GDM1 (cell line): ENCODE results near the gene KAZALD1.

ENCODE experiments used
- DNase-seq: peaks from one replicate; lab custom pipeline; 2025; lab: John Stamatoyannopoulos, UW

The KAZALD1 gene

GRCh38 chr10:101066896-101067355 lies 5.1 kb downstream of the KAZALD1 start:
- DNase-seq = no peak

GRCh38 chr10:101067356-101068083 lies 5.7 kb downstream of the KAZALD1 start:
- DNase-seq = peak; percentile 66

- DNase-seq = no peak
These were observed 7.7 kb downstream of the KAZALD1 start for GRCh38 chr10:101069441-101069840.

- DNase-seq = no peak
These were observed 8.3 kb downstream of the KAZALD1 start for GRCh38 chr10:101070098-101070497.

- DNase-seq = peak; percentile 60
These were observed 9.6 kb downstream of the KAZALD1 start for GRCh38 chr10:101071267-101071884.

GRCh38 chr10:101071885-101072433 lies 10.2 kb downstream of the KAZALD1 start:
- no peak for DNase-seq

GRCh38 chr10:101072923-101073322 lies 11.1 kb downstream of the KAZALD1 start:
- DNase-seq = no peak

GRCh38 chr10:101073631-101074030 lies 11.8 kb downstream of the KAZALD1 start:
- no peak for DNase-seq

- no peak for DNase-seq
These were observed 14.0 kb downstream of the KAZALD1 start for GRCh38 chr10:101075775-101076174.

- DNase-seq = no peak
These were observed 14.8 kb downstream of the KAZALD1 start for GRCh38 chr10:101076630-101077029.

GRCh38 chr10:101079874-101080273 lies 18.1 kb downstream of the KAZALD1 start:
- no peak for DNase-seq

- DNase-seq = no peak
These were observed 19.4 kb downstream of the KAZALD1 start for GRCh38 chr10:101080933-101081931.

- no peak for DNase-seq
These were observed 24.1 kb downstream of the KAZALD1 start for GRCh38 chr10:101085846-101086245.

- no peak for DNase-seq
These were observed 25.6 kb downstream of the KAZALD1 start for GRCh38 chr10:101087376-101087775.

- no peak for DNase-seq
These were observed 26.2 kb downstream of the KAZALD1 start for GRCh38 chr10:101087965-101088364.

- DNase-seq = no peak
These were observed 27.9 kb downstream of the KAZALD1 start for GRCh38 chr10:101089520-101090299.

GRCh38 chr10:101090597-101090996 lies 28.8 kb downstream of the KAZALD1 start:
- no peak for DNase-seq

- DNase-seq = no peak
These were observed 29.9 kb downstream of the KAZALD1 start for GRCh38 chr10:101091546-101092290.

- DNase-seq = no peak
These were observed 31.1 kb downstream of the KAZALD1 start for GRCh38 chr10:101092881-101093354.

- DNase-seq = no peak
These were observed 32.5 kb downstream of the KAZALD1 start for GRCh38 chr10:101094121-101094879.
